Measurements from ENCODE around the gene PPP4R1.
A peak's percentile ranks its signal among the peaks of the same experiment; 100 is the strongest.

PPP4R1 gene

DNA sequence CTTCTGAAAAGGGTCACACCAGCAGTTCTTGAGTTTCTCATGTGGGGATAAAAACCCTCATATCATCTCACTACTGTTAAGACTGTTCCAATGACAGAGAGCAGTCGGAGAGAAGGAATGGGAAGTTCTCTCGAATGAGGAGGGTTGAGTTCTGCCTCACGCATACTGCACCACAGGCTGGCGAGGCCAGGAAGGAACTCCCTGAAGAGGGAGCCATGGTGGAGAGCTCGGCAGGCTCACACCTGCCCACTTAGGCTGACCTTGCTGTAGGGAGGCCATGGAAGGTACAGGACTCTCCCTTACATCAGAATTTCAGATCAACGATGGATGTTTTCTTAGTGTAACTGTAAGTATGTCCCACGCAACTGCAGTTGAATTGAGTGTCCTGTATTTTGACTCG lies 74.4 kb downstream of the PPP4R1 start:
- no peak for DNase-seq

DNA sequence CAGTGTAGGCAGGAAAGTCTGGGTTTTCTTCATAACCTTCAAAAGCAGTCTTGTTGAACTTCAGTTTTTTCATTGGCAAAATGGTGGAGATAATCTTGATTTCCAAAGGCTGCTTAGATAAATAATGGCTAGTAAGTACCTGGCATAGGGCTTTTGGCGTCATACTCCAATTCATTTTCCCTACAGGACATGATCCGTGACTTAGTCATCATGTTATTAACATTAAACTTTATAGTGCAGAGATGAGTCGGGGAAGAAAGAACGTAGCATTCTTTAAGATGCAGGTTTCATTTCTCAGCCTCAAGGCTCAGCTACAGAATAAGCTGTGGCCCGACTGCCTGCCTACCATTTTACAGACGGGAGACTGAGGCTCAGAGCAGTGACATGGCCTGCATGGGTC lies 75.1 kb downstream of the PPP4R1 start:
- DNase-seq = no peak

DNA sequence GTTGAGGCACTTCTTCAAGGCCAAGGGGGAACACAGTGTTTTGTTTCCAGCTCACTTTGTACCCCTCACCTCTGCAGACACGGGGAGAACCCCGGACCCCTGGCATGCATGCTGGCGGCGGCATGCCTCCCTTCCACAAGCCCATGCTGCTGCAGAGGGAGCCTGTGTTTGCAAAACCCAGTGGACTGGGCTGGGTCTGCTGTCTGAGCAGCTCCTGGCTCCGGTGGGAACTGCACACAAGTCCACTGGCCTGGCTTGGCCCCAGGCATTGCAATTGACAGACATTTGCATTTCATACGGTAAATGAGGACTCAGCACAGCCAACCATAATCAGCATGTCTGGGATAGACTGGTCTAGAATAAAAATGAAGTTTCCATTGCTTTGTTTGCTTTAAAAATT lies 76.7 kb downstream of the PPP4R1 start:
- no peak for DNase-seq

DNA sequence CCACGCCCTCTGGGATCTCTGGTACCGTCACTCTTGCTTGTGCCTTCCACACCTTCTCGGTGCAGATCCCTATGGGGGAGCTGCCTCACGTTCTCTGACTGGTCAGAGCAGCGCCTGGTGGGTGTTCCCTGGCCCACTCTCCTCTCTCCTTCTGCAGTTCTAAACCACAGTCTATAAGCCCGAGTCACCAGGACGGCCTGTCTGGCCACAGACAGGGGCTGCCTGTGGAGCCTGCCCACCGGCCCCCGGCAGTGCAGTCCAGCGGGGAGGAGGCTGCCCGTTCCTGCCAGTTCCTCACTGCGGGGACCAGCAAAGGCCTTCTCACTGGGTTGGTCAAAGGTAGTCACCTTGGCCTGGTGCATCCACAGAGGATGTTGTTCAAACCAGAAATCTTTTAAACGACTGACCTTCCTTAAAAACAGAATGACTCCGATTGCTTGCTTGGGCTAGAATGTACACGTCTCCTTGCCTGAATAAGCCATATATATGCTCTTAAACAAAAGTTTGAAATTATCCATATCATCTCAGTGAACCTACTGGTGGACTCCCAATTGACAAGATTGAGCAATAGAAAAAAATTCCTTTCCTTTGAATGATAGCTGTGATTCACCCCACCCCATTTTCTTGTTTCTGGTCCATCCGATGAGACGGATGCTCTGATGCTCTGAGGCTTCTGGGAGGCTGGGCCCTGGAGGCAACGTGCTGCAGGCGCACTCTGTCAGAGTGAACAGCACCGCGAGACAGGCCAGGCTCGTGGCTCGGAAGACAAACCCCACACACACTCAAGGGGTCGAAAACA lies 77.8 kb downstream of the PPP4R1 start:
- DNase-seq = no peak

DNA sequence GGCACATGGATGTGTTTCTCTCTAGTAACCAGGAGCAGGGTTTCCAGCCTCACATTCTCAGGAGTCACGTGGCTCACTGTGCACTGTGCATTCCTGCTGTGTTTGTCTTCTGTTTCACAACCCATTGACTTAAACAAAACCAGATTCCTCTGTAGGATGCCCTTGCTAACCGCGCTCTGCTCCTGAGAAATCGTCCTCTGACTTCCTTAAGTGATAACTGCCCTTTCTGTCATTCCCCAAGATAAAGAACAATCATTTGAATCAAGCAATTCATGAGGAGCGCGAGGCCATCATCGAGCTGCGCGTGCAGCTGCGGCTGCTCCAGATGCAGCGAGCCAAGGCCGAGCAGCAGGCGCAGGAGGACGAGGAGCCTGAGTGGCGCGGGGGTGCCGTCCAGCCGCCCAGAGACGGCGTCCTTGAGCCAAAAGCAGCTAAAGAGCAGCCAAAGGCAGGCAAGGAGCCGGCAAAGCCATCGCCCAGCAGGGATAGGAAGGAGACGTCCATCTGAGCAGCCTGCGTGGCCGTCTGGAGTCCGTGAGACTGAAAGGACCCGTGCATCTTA lies 78.8 kb downstream of the PPP4R1 start:
- no peak for DNase-seq

DNA sequence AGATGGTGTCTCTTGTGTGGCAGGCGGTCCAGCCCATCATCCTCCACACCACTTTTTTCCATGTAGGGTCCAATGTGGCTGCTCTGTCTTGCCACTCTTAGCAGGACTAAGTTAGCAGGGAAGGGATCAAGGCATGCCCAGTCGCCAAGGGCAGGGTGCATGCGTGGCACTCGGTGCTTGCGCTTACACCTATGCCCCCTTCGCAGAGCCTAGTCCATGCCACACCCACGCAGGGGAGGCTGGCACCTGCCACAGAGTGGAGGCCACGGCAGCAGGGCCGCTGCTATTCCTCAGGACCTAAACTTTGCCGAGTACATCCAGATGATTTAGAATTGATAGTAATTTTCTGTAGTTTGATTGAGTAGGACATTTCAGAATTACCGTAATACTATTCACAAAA lies 79.5 kb downstream of the PPP4R1 start:
- DNase-seq = no peak

DNA sequence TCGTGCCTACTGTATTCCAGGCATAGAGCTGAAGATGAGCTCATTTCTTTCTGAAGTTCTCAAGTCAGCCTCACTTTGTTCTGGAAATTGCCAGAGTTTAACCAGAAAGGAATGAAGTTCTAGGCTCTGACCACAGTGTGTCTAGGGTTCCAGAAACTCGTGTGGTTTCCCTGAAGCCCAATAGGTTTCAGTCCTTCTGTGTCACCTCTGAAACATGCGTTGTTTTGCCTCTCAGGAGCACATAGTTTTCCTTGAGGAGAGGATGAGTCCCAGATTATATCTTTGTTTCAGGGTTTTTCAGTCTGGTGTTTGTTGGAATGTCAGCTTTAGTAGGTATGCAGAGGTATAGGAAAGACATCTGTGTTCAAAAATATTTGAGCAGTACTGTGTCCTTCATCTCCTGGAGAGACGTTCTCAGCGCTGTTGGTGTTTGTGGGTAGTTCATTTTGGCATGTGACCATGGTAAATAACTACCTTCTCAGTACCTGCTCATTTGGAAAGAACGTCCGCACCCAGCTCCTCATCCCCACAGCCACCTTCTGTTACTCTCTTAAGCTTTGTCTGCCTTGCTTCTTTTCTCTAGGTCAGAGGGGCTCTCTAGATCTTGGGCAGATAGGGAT lies 82.5 kb downstream of the PPP4R1 start:
- no peak for DNase-seq

DNA sequence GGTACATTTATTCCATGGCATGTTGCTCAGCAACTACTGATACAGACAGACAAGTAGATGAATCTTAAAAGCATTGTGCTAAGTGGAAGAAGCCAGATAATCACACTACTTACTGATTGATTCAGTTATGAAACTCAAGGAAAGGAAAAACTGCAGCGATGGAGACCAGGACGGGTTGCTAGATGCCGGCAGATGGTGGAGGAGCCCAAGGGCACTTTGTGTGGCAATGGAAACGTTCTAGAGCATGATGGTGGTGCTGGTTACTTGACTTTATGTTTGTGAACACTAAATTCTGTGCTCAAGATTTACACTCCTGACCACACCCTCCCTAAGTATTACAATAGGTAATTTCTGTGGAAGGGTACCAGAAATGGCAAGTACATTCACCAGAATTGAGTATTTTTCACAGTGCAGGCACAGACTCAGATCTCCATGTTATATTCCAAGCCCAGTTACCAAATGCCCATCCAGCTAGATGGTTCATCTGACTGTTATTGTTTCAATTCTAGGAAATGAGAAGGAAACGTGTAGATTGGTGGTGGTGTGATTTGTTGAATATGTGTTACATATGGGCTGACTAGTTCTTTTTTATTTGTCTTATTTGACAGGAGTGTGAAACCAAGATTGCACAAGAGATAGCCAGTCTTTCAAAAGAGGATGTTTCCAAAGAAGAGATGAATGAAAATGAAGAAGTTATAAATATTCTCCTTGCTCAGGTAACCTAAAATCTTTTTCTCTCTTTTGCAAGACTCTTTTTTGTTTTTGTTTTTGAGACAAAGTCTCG lies 83.9 kb downstream of the PPP4R1 start:
- no peak for DNase-seq

DNA sequence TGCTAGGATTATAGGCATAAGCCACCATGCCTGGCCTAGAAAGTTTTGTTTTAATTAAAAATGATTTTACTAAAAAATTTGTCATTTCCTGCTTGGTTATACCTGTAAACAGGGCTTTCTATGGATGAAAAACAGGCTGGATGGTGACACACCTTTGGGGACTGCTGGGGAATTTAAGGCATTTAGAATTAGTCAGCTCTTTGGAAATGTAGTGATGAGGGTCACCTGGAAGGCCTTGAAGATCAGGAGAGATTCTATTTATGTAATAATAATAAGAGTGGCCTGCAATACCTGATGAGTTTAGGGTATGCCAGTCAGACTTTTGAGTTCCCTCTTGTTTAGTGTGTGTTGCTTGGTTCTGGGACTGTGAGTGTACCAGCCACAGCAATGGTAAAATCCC lies 87.9 kb downstream of the PPP4R1 start:
- DNase-seq = no peak

DNA sequence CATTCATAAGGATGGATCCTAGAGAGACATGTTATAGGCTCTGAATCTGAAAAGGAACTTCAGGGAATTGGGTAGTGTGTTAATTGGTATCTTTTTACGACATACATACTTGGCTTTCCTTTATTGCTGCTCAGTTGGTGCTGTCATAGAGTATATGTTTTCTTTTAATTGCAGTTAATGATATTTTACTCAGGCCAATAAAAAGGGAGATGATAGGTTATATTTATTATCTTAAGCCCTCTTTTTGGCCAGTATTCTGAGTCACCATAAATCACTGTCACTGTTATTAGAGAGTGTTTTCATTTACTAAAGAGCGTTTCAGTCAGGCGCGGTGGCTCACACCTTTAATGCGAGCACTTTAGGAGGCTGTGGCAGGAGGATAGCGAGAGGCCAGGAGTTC lies 91.4 kb downstream of the PPP4R1 start:
- no peak for DNase-seq

DNA sequence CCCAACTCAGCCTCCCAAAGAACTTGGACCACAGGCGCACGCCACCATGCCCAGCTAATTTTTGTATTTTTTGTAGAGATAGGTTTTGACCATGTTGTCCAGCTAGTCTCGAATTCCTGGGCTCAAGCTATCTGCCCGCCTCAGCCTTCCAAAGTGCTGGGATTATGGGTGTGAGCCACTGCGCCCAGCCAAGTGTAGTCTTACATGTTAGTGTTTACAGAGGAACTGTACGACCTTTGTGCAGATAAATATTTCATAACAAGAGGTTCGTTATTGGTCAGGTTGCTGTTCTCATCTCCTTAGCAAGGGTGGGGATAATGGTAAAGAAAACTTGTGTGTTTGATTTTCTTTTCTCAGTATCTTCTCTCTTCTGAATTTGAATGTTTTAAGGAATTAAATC lies 92.6 kb downstream of the PPP4R1 start:
- no peak for DNase-seq

DNA sequence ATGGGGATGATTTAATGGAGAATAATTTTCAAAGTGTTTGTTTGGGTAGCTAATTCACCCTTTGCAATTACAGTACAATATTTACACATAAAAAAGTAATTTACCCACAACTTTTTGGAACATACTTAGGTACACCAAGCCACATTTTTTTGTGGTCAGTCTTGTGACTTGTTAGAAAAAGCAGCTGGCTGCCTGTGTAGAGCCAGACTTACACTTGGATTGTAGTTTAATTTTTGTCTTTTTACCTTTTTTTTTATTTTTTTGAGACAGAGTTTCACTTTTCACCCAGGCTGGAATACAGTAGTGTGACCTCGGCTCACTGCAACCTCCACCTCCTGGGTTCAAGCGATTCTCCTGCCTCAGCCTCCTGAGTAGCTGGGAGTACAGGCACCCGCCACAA lies 93.7 kb downstream of the PPP4R1 start:
- no peak for DNase-seq

DNA sequence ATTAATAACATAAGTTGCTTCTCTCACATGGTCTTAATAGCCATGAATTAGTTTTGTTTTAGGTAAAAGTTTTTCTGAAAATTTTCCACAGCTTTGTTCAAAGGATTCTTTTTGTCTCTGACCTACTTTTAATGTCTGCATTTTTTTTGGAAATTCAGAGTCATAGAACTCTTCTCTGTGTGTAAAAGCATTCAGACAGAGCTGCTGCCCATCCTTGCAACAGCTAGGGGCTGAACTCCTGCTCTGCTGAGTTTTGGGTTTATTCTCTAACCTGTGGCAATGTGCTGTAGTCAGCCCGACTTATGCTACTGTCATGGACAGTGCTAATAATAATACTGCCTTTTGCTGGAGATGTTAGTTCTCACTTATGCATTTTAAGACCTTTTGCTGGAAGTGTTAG lies 95.0 kb downstream of the PPP4R1 start:
- DNase-seq = no peak

DNA sequence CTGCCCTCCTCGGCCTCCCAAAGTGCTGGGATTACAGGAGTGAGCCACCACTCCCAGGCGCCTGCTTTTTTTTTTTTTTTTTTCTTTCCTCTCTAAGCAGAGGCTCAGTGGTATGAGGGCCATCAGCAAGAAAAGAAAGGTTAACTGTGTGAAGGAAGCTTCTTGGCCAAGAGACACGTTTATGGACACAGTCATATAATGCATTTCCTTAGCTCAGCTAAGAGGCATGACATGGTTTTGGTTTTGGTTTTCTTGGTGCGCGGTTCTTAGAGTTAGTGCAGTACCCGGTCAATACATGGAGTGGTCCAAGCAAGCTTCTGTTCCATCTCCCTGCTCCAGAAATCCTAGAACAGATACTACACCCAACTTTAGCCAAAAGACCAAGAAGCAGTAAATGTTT lies 96.5 kb downstream of the PPP4R1 start:
- DNase-seq = no peak

DNA sequence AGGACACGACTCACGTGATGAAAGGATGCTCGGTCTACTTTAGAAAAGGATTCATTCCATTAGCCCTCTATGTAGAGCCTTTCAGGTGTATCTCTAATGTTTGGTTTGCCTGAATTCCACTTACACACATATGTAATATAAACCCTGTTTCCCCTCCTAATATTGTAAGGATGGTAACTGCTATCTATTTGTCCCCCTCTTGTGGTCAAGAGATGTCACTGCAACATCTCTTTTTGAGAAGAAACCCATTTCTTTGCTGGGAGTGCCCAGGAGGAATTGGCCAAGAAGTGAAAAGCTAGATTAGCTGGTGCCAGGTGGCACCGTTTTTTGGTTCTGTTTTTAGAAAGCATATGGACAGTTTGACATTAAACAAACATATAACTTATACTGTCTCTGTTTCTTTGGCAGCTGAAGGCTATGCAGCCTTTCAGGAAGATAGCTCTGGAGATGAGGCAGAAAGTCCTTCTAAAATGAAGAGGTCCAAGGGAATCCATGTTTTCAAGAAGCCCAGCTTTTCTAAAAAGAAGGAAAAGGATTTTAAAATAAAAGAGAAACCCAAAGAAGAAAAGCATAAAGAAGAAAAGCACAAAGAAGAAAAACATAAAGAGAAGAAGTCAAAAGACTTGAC lies 97.8 kb downstream of the PPP4R1 start:
- peak; percentile 24 for DNase-seq

DNA sequence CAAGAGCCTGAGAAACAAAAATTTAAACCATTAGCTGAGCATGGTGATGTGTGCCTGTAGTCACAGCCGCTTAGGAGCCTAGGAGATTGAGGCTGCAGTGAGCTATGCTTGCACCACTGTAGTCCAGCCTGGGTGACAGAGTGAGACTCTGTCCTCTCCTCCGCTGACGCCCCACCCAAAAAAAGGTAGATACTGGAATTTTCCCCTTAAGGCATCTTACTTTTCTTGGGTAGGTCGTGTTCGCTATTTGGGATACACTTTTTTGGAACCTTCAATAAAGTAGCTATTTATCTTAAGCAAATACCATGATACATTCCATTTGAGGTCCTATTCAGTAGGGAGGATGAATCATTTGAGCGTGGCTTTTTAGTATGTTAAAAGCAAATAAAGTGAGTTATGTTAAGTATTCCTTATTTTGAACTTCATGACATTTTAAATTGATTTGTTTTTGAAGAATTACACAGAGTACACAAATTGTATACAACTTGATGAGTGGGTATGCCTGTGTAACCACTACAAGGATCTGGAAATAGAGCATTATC lies 100.3 kb downstream of the PPP4R1 start:
- no peak for DNase-seq

DNA sequence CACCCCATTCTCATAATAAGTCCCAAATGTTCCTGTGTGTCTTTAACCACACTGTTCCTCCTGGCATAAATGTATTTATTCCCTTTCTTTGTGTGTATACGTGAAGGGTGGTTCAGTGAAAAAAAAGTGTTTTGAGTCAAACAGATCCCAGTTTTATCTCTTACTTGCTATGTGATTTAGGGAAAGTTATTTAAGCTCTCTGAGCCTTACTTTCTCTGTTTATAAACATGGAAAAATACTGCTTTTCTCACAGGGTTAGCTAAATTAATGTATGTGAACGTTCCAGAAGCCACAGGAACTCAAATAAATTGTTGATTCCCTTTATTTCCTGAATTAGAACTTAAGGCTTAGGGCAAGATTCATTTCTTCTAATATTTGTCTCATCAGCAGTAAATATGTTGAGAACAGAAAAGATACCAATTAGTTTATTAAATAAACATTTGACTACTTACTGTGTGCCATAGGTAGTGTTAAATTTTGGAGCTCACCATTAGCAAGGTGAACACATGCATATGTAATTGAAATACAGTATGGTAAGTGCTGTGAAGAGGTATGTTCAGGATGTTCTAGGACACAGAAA lies 105.8 kb downstream of the PPP4R1 start:
- no peak for DNase-seq

DNA sequence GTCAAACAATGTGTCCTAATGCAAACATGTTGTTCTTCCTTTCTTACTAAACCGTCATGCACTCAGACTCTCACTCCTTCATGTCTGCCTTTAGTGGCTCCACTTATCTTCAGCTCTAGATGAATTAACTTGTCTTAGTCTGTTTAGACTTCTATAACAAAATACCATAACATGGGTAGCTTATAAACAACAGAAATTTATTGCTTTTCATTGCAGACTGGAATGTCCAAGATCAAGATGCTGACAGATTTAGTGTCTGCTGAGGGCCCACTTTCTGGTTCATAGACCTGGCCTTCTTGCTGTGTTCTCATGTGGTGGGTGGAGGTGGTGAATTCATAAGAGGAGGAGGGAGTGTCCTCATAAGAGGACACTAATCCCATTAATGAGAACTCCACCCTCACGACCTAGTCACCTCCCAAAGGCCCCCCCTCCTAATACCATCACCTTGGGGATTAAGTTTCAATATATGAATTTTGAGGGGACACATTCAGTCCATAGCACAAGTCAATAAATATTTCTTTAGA lies 106.7 kb downstream of the PPP4R1 start:
- DNase-seq = no peak

DNA sequence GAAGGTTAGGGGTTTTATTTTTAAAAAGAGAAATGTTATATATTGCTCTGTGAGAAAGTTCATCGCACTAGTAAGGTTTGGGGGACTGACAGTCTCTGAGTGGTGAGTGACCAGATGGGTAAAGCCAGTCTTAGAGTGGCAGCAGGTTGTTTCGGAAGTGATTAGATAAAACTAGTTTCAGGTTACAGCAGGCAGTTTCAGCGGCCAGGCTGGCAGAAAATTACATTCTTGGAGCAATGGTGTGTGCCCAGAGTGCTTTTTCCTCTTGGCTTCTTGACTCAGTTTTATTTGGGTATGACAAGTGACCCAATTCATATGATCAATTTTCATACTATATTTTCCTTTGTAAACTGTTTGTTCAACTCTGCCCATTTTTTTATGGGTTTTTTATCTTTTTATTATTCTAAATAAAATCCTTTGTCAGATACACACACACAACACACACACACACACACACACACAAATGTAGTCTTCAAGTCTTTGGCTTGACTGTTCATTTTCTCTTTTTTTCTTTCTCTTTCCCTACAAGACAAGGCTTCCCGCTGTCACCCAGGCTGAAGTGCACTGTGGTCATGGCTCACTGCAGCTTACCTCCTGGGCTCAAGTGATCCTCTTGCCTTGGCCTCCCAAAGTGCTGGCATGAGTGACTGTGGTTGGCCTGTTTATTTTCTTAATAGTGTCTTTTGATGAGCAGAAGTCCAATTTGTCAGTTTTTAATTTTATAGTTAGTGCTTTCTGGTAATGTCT lies 108.1 kb downstream of the PPP4R1 start:
- peak; percentile 47 for DNase-seq

All from NCI-H345 (cell line).